Measurements from ENCODE around the gene ZFR.
"Not testable (repeated sequence)": the region's sequence is repeated elsewhere in the genome, so short reads cannot be mapped to it uniquely, and the experiment has no call there.

Gene ZFR

DNA sequence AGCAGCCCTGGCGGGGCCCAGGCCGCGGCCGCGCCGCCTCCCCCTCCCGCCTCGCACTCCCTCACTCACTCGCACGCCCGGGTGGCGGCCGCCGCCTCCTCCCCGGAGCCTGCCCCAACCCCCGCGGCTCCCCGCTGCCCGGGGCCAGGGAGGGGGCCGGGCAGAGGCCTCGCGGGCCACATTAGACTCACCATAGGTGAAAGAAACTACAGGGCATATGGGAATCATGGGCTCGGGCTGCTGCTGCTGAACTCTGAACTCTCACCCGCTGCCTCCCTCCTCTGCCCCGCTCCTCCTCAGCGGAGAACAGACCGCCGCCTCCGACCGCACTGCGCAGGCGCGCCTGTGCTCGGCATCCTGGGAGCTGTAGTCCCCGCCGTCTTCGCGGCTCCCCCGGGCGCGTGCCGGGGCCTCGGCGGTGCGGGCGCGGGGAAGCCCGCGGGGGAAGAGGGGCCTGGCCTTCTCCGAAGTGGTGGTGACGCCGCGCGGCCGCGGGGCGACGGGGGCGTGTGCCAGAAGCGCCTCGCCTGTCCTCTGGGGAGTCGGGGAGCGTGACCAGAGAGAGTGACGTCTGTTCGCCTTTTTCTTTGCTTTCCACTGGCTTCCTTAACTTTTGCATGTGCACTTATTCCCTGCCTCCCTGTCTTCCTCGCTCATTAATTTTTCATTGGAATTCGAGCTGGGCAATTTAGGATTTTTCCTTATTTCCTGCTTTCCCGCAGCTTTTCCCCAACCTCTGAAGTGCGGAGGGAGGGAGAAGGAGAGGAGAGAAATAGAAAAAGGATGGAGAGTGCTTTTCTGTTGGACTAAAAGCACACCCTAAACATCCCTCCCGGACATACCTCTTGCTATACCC is at the start of gene ZFR:
TSS of gene ZFR (minus strand) at position 310 of the 856 bp plus-strand sequence. CDS start at position 228, 82 bp downstream.
- DNase-seq, result peak; percentile 83

DNA sequence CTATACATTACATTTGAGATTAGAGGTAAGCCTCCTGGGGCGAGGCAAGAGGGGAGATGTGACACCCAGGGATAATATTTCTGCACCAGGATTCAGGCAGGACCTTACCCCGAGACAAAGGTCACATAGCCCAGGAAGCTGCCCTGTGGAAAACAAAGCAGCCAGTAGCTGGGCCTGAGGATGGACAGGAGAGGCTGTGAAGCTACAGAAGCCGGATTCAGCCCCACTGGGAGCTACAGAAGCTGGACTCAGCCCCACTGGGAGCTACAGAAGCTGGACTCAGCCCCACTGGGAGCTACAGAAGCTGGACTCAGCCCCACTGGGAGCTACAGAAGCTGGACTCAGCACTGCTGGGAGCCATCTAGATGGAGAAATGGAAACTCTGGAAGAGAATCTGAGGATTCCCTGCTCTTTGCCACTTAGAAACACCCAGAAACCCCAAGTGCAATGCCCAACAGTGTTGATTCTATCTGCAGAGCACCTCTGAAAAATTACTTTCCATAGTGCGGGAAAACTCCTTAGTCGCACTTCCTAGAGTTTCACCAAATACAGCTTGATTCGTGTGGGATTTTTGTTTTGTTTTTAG is 46.5 kb upstream of the ZFR start:
- no peak for DNase-seq

DNA sequence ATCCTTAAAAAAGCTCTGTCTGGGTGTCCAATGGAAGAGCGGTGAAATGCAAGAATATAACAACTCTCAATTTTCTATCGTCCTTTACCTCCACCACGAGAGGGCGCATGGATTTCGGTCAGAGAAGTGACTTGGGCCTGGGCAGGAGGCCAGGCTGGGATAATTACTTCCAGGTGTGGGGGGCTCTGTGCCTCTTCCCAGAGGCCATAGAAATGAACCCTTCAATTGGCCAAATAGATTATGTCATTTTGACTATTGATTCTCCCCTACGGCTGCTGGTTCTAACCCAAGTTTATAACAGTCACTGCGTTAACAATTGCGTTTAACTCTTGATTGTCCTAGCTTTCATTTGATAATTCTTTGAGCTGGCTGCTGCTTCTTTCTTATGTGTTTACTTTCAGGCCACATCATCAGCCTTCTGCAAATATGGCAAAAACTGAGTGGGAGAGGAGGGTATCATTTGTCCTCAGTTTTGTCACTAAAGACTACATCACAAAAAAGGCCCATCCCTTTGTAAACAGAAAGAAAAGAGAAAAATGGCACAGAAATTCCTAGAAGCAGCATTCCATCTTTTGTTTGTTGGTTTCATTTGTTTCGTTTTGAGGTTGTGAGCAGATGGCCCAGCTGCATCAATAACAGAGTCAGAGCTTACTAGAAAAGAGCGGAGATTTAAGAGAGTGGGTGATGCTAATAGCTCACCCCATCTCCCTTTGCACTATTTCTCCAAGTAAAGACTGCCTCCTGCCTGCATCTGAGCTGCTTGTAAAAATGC is 45.4 kb upstream of the ZFR start:
- peak; percentile 53 for DNase-seq

GRCh38 chr5:32487424-32487823 is 42.9 kb upstream of the ZFR start:
- no peak for DNase-seq

- DNase-seq, result no peak
Measured at GRCh38 chr5:32487008-32487407, 42.5 kb upstream of the ZFR start.

DNA sequence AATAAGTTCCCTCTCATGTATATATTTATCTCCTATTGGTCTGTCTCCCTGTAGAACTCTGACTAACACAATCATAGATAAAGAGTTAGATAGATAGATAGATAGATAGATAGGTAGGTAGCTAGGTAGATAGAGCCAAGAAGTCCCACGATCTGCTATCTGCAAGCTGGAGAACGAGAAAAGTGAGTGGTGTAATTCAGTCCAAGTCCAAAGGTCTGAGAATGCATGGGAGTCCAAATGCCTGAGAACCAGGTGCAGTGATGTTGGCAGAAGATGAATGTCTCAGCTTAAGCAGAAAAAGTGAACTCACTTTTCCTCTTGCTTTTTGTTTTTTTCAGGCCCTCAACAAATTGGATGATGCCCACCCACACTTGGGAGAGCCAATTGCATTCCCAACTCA is 37.7 kb upstream of the ZFR start:
- no peak for DNase-seq

GRCh38 chr5:32479096-32479495 is 34.6 kb upstream of the ZFR start:
- DNase-seq, result no peak

GRCh38 chr5:32476891-32477290 is 32.4 kb upstream of the ZFR start:
- DNase-seq, result no peak

DNA sequence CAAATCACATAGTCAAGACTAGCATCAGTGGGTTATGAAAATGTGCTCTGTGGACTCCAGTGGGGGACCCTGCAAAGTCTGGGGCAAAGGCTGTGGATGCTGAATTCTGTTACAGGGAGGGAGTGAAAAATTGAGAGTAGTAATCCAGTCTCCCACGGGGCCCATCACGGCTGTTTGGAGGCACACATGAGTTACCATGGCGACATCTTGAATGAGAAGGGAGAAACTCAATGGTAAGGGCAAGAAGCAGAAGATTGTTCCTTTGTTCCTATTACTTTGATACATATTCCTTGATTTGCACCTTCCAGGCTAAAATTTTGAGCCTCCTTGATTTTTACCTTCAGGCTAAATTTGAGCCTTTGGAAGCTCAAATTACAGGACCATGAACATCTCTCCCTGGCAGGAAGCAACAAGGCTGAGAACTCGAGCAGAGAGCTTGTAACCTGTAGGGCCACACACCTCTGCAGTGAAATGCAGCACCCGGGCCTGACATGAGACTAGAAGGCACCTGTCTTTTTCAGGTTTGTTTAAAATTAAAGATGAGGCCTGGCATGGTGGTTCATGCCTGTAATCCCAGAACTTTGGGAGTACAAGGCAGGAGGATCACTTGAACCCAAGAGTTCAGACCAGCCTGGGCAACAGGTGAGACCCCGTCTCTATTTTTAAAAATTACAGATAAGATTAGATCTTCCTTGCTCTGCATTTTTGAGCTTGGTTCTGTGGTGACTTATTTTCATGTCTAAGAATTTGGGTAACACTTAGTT is 31.0 kb upstream of the ZFR start:
- no peak for DNase-seq

DNA sequence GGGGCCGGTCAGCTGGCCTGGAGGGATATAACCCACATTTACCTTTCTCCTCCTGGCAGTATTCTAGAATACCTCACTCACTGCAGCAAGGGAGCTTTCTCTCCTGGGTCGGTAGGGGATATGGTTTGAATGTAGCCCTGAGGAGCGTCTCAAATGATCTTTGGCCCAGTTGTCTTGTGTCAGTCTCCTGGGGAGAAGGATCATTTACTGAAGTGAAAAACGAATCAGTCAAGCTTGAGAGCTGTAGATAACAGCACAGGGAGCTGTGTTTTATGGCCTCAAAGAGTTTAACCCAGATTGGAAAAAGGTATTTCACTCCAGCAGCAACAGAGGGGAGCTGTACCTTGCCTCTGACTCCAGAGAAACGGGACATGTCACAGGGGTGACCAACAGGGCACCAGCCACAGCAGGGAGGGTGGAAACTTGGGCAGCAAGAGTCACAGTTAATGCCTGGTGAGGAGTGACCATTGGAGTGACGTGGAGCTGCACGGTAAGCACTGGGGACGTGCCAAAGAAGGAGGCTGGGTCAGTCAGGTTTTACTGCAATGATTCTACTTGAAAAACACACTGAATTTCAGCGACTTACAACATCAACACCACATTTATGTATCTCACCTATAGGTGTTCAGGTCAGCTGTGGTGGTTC is 29.8 kb upstream of the ZFR start:
- no peak for DNase-seq

GRCh38 chr5:32473072-32473471 is 28.5 kb upstream of the ZFR start:
- no peak for DNase-seq

GRCh38 chr5:32471784-32472183 is 27.2 kb upstream of the ZFR start:
- no peak for DNase-seq

DNA sequence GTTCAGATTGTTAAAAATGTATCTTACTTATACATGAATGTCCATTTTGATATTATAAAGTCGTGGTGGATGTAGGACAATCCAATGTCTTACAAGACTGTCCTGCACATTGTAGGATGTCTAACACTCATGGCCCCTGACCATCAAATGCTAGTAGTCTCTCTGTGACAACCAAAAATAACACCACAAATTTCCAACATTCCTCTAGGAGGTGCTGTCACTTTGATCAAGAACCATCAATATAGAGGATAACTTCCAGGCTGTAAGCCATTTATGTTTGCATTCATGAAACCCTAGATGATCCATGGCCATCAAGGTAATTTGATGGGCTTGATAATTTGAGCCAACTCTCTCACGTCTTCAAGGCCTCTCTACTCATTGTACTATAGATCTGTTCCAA is 20.5 kb upstream of the ZFR start:
- no peak for DNase-seq

DNA sequence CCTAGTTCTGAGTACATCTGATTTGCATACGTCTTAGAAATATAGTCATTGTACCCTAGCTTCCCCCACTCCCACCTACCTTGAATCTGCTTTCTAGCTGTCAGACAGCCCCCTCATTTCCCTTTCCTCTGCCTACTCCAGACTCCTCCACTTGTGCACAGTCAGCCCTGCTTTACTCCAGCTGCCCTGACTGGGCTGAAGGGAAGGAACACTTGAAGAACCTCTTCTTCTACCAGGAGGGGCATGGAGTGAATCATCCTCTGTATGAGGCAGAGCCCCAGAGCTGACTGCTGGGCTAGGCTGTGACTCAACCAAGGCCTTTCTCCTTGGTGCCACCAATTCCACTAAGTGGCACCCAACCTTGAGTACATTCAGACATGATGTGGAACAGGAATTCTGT is 18.1 kb upstream of the ZFR start:
- no peak for DNase-seq

- no peak for DNase-seq
Measured at GRCh38 chr5:32461441-32462120, 17.0 kb upstream of the ZFR start.

DNA sequence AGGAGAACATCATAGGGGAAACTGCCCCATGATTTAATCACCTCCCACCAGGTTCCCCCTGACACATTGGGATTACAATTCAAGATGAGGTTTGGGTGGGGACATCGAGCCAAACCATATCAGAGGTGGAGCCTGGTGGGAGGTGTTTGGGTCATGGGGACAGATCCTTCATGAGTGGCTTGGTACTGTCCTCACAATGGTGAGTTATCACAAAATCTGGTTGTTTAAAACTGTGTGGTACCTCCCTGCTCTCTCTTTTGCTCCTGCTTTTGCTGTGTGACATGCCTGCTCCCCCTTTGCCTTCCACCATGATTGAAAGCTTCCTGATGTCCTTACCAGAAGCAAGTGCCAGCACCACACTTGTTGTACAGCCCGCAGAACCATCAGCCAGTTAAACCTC is 16.2 kb upstream of the ZFR start:
- no peak for DNase-seq

DNA sequence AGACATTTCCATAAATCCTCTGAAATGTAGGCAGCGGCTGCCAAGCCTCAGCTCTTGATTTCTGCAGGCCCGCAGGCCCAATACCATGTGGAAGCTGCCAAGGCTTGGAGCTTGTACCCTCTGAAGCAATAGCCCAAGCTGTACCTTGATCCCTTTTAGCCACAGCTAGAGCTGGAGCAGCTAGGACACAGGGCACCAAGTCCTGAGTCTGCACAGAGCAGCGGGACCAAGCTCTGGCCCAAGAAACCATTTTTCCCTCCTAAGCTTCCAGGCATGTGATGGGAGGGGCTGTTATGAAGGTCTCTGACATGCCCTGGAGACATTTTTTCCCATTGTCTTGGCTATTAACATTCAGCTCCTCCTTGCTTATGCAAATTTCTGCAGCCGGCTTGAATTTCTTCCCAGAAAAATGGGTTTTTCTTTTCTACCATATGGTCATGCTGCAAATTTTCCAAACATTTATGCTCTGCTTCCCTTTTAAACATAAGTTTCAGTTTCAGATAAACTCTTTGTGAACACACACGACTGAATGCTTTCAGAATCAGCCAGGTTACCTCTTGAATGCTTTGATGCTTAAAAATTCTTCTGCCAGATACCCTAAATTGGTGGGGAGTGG is 14.4 kb upstream of the ZFR start:
- DNase-seq, result no peak

DNA sequence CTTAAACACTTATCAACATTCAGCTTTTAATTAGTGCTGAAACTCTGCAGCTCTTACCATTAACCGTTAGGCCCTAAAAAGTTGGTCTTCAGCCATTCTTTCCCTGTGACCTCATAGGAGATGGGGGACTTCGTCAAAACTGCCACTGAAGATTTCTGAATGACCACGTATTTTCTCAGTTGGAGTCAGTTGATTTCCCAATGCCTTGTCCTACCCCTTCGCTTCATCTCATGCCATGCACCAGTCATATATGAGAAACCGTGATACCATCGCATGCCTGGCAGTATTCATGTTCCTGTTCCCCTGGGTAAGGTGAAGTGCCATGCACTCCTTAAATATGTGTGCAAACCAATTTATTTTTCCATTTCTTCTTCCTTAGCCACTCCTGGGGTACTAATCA is 10.8 kb upstream of the ZFR start:
- DNase-seq, result no peak

DNA sequence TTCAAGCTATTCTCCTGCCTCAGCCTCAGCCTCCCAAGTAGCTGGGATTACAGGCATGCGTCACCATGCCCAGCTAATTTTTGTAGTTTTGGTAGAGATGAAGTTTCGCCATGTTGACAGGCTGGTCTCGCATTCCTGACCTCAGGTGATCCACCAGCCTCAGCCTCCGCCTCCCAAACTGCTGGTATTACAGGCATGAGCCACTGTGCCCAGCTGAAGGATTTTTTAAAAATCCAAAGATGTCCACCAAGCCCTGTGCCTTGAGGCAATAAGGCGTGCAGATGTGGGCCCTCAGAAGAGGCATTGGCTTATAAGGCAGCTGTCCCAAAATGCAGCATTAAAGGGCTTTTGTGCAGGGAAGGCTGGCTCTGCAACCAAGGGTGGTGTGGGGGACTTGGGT is 10.3 kb upstream of the ZFR start:
- no peak for DNase-seq

GRCh38 chr5:32453916-32454315 is 9.4 kb upstream of the ZFR start:
- no peak for DNase-seq

DNA sequence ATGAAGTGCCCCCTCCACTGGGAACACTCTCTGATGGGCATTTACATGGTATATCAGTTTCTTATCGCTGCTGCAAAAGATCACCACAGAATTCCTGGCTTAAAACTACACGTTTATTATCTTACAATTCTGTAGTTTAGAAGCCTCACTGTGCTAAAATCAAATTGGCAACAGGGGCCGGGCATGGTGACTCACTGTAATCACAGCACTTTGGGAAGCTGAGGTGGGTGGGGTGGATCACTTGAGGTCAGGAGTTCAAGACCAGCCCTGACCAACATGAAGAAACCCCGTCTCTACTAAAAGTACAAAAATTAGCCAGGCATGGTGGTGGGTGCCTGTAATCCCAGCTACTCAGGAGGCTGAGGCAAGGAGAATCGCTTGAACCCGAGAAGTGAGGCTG is 7.8 kb upstream of the ZFR start:
- DNase-seq, result not testable (repeated sequence)

DNA sequence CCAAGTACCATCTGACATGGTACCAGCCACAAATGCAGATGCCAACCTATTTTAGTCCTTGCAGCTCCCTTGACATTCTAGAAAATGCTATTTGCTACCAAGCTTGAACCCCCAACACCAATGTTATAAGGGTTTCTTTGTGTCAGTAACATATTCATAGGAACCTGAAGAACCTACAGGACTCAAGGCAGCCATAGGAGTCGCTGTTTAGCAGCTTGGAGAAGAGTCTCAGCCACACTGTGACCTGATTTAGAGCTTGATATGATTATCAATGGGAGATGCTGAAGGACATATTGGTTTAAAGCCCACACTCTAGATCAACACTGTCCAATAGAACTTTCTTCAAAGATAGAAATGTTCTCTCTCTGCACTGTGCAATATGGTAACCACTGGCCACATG is 6.4 kb upstream of the ZFR start:
- DNase-seq, result no peak
